Trophoblast cell (in vitro differentiated cells and primary cell): Measurements from ENCODE around the gene TMEM114.

Source experiments
- DNase-seq, 2 donors: peaks; one replicate each; pipeline ENCODE4 v3.0.0-alpha.2; 2016
- H2AFZ ChIP-seq: 2 replicates; pipeline ENCODE4 v1.6.1; 2013; ENCODE audit warnings: low read length, moderate library complexity, mild to moderate bottlenecking; ENCODE audit not compliant: insufficient read depth, poor library complexity
- H2AK5ac ChIP-seq: 2 replicates; pipeline ENCODE4 v1.6.1; 2013; ENCODE audit warnings: mild to moderate bottlenecking, low read length
- H2BK120ac ChIP-seq: 2 replicates; pipeline ENCODE4 v1.6.1; 2013; ENCODE audit warnings: low read length, mild to moderate bottlenecking, moderate library complexity; ENCODE audit not compliant: insufficient read depth, poor library complexity
- H2BK12ac ChIP-seq: 2 replicates; pipeline ENCODE4 v1.6.1; 2013; ENCODE audit warnings: mild to moderate bottlenecking, low read length, moderate library complexity
- H2BK5ac ChIP-seq: 2 replicates; pipeline ENCODE4 v1.6.1; 2013; ENCODE audit warnings: low read length, low read depth, moderate library complexity, mild to moderate bottlenecking; ENCODE audit not compliant: poor library complexity
- H3K14ac ChIP-seq: 2 replicates; pipeline ENCODE4 v1.6.1; 2013; ENCODE audit warnings: mild to moderate bottlenecking, low read length
- H3K18ac ChIP-seq: 2 replicates; pipeline ENCODE4 v1.6.1; 2013; ENCODE audit warnings: mild to moderate bottlenecking, low read length
- H3K23ac ChIP-seq: 2 replicates; pipeline ENCODE4 v1.6.1; 2013; ENCODE audit warnings: low read length
- H3K27ac ChIP-seq: 2 replicates; pipeline ENCODE4 v1.5.1; 2013; ENCODE audit warnings: low read depth, mild to moderate bottlenecking, inconsistent platforms, low read length, moderate library complexity
- H3K27me3 ChIP-seq: 2 replicates; pipeline ENCODE4 v1.6.1; 2013; ENCODE audit warnings: inconsistent platforms, mild to moderate bottlenecking, low read length, moderate library complexity; ENCODE audit not compliant: insufficient read depth
- H3K36me3 ChIP-seq, 2 experiments: 1 replicate in 1 of 2; 2 replicates in 1 of 2; pipeline ENCODE4 v1.6.1; 2013; ENCODE audit warnings: low read length in 2 of 2, mild to moderate bottlenecking in 2 of 2, moderate library complexity in 1 of 2; ENCODE audit not compliant: insufficient read depth in 2 of 2, control insufficient read depth in 1 of 2
- H3K4ac ChIP-seq: 2 replicates; pipeline ENCODE4 v1.6.1; 2013; ENCODE audit warnings: low read depth, mild to moderate bottlenecking, low read length, moderate library complexity
- H3K4me1 ChIP-seq, 2 experiments: 1 replicate in 1 of 2; 2 replicates in 1 of 2; pipeline ENCODE4 v1.6.1; 2013; ENCODE audit warnings: low read length in 2 of 2, mild to moderate bottlenecking in 2 of 2, moderate library complexity in 1 of 2; ENCODE audit not compliant: insufficient read depth in 2 of 2, control insufficient read depth in 1 of 2
- H3K4me2 ChIP-seq: 2 replicates; pipeline ENCODE4 v1.6.1; 2013; ENCODE audit warnings: inconsistent platforms, mild to moderate bottlenecking, low read length, moderate library complexity
- H3K4me3 ChIP-seq: 2 replicates; pipeline ENCODE4 v1.5.1; 2013; ENCODE audit warnings: mild to moderate bottlenecking, low read depth, low read length, inconsistent platforms
- H3K79me1 ChIP-seq: one replicate; pipeline ENCODE4 v1.6.1; 2013; ENCODE audit warnings: low read length
- H3K79me2 ChIP-seq: 2 replicates; pipeline ENCODE4 v1.6.1; 2013; ENCODE audit warnings: low read length, mild to moderate bottlenecking; ENCODE audit not compliant: control insufficient read depth, insufficient read depth, poor library complexity
- H3K9ac ChIP-seq: 2 replicates; pipeline ENCODE4 v1.6.1; 2013; ENCODE audit warnings: mild to moderate bottlenecking, low read length
- H3K9me3 ChIP-seq: 2 replicates; pipeline ENCODE4 v1.6.1; 2013; ENCODE audit warnings: low read depth, mild to moderate bottlenecking, control low read depth, inconsistent platforms, low read length; ENCODE audit not compliant: insufficient read depth
- H4K12ac ChIP-seq: 2 replicates; pipeline ENCODE4 v1.6.1; 2013; ENCODE audit warnings: low read depth, mild to moderate bottlenecking, low read length, moderate library complexity
- H4K8ac ChIP-seq: 2 replicates; pipeline ENCODE4 v1.6.1; 2013; ENCODE audit warnings: low read depth, mild to moderate bottlenecking, low read length, moderate library complexity
- H4K91ac ChIP-seq: one replicate; pipeline ENCODE4 v1.6.1; 2013; ENCODE audit warnings: low read depth, mild to moderate bottlenecking, low read length, moderate library complexity
- WGBS: extraction: QIAGEN DNeasy Blood & Tissue Kit; methylation state at CpG from one replicate; pipeline ENCODE4 v1.1.7; 2013; ENCODE audit warnings: missing lambda C conversion rate; ENCODE audit not compliant: insufficient read length, insufficient coverage; ENCODE audit errors: extremely low coverage; 5-methylcytosine and 5-hydroxymethylcytosine counted together

The TMEM114 gene

GRCh38 chr16:8627456-8627855, 37.1 kb upstream of the TMEM114 start:
- H3K4me1 ChIP-seq, result no peaks in the 10 kb centered on the region
- no peak overlapping the region for H3K23ac ChIP-seq
- no peaks in the 10 kb centered on the region for H3K27me3 ChIP-seq
- H4K8ac ChIP-seq, result no peak overlapping the region
- H4K12ac ChIP-seq, result no peak overlapping the region
- no peak overlapping the region for H2BK12ac ChIP-seq
- no peak overlapping the region for H3K4me3 ChIP-seq
- no peak overlapping the region for H3K14ac ChIP-seq
- no CpG with 5 or more reads among the region's 4 CpGs for WGBS
- no peaks in the 10 kb centered on the region for H3K9me3 ChIP-seq
- H3K79me2 ChIP-seq, result no peaks in the 10 kb centered on the region
- no peak overlapping the region for H4K91ac ChIP-seq
- H2AFZ ChIP-seq, result no peak overlapping the region
- no peaks in the 10 kb centered on the region for H3K79me1 ChIP-seq
- no peak overlapping the region for H3K4me2 ChIP-seq
- no peak overlapping the region for H3K4ac ChIP-seq
- peaks cover 62 to 65% of the 10 kb centered on the region in 2 experiments for H3K36me3 ChIP-seq
- H2AK5ac ChIP-seq, result no peak overlapping the region
- no peak overlapping the region for H3K27ac ChIP-seq
- H3K18ac ChIP-seq, result no peak overlapping the region
- no peak overlapping the region for H3K9ac ChIP-seq
- H2BK120ac ChIP-seq, result no peak overlapping the region
- DNase-seq, result no peak
- H2BK5ac ChIP-seq, result no peak overlapping the region

GRCh38 chr16:8626946-8627345, 36.6 kb upstream of the TMEM114 start:
- Histone ChIP-seq H4K12ac (no peak overlapping the region), H3K23ac (no peak overlapping the region), H2BK5ac (no peak overlapping the region), H3K79me1 (peaks cover 2% of the 10 kb centered on the region), H2AK5ac (no peak overlapping the region), H3K18ac (no peak overlapping the region), H3K9me3 (no peaks in the 10 kb centered on the region), H3K9ac (no peak overlapping the region), H4K91ac (no peak overlapping the region), H3K4me2 (no peak overlapping the region), H3K4ac (no peak overlapping the region), H3K36me3 (peaks cover 58 to 60% of the 10 kb centered on the region in 2 experiments), H3K79me2 (peaks cover 4% of the 10 kb centered on the region), H3K4me3 (no peak overlapping the region), H3K27ac (no peak overlapping the region), H2BK12ac (no peak overlapping the region), H3K27me3 (no peaks in the 10 kb centered on the region), H3K14ac (no peak overlapping the region), H2AFZ (no peak overlapping the region), H2BK120ac (no peak overlapping the region), H4K8ac (no peak overlapping the region), H3K4me1 (peaks cover 0 to 3% of the 10 kb centered on the region in 2 experiments)
- WGBS, result no CpG with 5 or more reads among the region's 8 CpGs
- DNase-seq, result no peak

GRCh38 chr16:8625491-8626087, 35.3 kb upstream of the TMEM114 start:
- Histone ChIP-seq H3K18ac (no peak overlapping the region), H3K4me3 (no peak overlapping the region), H2BK120ac (no peak overlapping the region), H3K36me3 (peaks cover 48 to 50% of the 10 kb centered on the region in 2 experiments), H3K14ac (no peak overlapping the region), H2AFZ (no peak overlapping the region), H2BK12ac (no peak overlapping the region), H3K27me3 (no peaks in the 10 kb centered on the region), H3K27ac (no peak overlapping the region), H3K9me3 (no peaks in the 10 kb centered on the region), H3K4me1 (peaks cover 0 to 3% of the 10 kb centered on the region in 2 experiments), H3K9ac (no peak overlapping the region), H4K8ac (no peak overlapping the region), H3K79me2 (peaks cover 8% of the 10 kb centered on the region), H3K79me1 (peaks cover 6% of the 10 kb centered on the region), H2AK5ac (no peak overlapping the region), H4K91ac (no peak overlapping the region), H3K4me2 (no peak overlapping the region), H2BK5ac (no peak overlapping the region), H4K12ac (no peak overlapping the region), H3K4ac (no peak overlapping the region), H3K23ac (no peak overlapping the region)
- WGBS, result no CpG with 5 or more reads among the region's 10 CpGs
- DNase-seq, result no peak

- Histone ChIP-seq H3K27ac (no peak overlapping the region), H3K9ac (no peak overlapping the region), H2BK12ac (no peak overlapping the region), H3K4me3 (no peak overlapping the region), H3K9me3 (no peaks in the 10 kb centered on the region), H3K36me3 (peaks cover 29 to 30% of the 10 kb centered on the region in 2 experiments), H3K27me3 (no peaks in the 10 kb centered on the region), H4K12ac (no peak overlapping the region), H4K91ac (no peak overlapping the region), H2AFZ (no peak overlapping the region), H3K79me2 (peaks cover 8% of the 10 kb centered on the region), H3K4me1 (peaks cover 0 to 3% of the 10 kb centered on the region in 2 experiments), H2BK5ac (no peak overlapping the region), H2BK120ac (no peak overlapping the region), H3K4me2 (no peak overlapping the region), H3K4ac (no peak overlapping the region), H3K79me1 (peaks cover 6% of the 10 kb centered on the region), H3K14ac (no peak overlapping the region), H4K8ac (no peak overlapping the region), H2AK5ac (no peak overlapping the region), H3K18ac (no peak overlapping the region), H3K23ac (no peak overlapping the region)
- DNase-seq, result no peak
Measured at GRCh38 chr16:8623634-8624033, 33.3 kb upstream of the TMEM114 start.
